Activated CD8-positive, alpha-beta T cell treated with anti-CD3 and anti-CD28 coated beads, Interleukin-2, amount 10 ng/mL, durations not matched to agents 7 days and 5 days (primary cell): ENCODE measurements around the gene LDAH. TPM values are rescaled to one million over a fixed set of nuclear protein-coding genes. Genes with fewer than 3 reads are reported as not detected.
"Not testable (repeated sequence)": the region's sequence is repeated elsewhere in the genome, so short reads cannot be mapped to it uniquely, and the experiment has no call there.

Experiments
- ATAC-seq: fragments of 150-1000 bp; cut with Tn5 transposase; one replicate; pipeline ENCODE4 v1.10.0; 2021; ENCODE audit warnings: moderate library complexity
- CTCF ChIA-PET: fragments of 350-600 bp; sonication (Branson Sonifier 250); formaldehyde crosslinking; loops from one replicate; lab custom pipeline; 2021; ENCODE audit warnings: antibody characterized with exemption; lab: Charles Lee
- POLR2A ChIA-PET: fragments of 350-600 bp; sonication (Branson Sonifier 250); formaldehyde crosslinking; loops from one replicate; lab custom pipeline; 2021; ENCODE audit warnings: antibody characterized with exemption; lab: Charles Lee
- DNase-seq: peaks from one replicate; pipeline ENCODE4 v3.0.0-alpha.2; 2020
- H3K27ac Mint-ChIP-seq: one replicate; pipeline ENCODE4 v1.8.0; 2021; ENCODE audit warnings: mild to moderate bottlenecking, mixed read lengths
- H3K27me3 Mint-ChIP-seq: one replicate; pipeline ENCODE4 v1.8.0; 2021; ENCODE audit warnings: low read depth, mixed read lengths
- H3K36me3 Mint-ChIP-seq: one replicate; pipeline ENCODE4 v1.8.0; 2021; ENCODE audit warnings: low read depth, mixed read lengths
- H3K4me1 Mint-ChIP-seq: one replicate; pipeline ENCODE4 v1.8.0; 2021; ENCODE audit warnings: low read depth, mixed read lengths
- H3K4me3 Mint-ChIP-seq: one replicate; pipeline ENCODE4 v1.8.0; 2021; ENCODE audit warnings: mild to moderate bottlenecking, mixed read lengths
- H3K9me3 Mint-ChIP-seq: one replicate; pipeline ENCODE4 v1.8.0; 2022; ENCODE audit warnings: mixed read lengths; ENCODE audit not compliant: insufficient read depth
- total RNA-seq, 2 experiments: library from RNA; stranded (reverse); gene quantifications; one replicate each; pipeline ENCODE4 v1.2.3, GENCODE V29; 2021

LDAH gene
- total RNA-seq, 2 experiments from 2014 or later = 24.5 to 31.7 TPM

DNA sequence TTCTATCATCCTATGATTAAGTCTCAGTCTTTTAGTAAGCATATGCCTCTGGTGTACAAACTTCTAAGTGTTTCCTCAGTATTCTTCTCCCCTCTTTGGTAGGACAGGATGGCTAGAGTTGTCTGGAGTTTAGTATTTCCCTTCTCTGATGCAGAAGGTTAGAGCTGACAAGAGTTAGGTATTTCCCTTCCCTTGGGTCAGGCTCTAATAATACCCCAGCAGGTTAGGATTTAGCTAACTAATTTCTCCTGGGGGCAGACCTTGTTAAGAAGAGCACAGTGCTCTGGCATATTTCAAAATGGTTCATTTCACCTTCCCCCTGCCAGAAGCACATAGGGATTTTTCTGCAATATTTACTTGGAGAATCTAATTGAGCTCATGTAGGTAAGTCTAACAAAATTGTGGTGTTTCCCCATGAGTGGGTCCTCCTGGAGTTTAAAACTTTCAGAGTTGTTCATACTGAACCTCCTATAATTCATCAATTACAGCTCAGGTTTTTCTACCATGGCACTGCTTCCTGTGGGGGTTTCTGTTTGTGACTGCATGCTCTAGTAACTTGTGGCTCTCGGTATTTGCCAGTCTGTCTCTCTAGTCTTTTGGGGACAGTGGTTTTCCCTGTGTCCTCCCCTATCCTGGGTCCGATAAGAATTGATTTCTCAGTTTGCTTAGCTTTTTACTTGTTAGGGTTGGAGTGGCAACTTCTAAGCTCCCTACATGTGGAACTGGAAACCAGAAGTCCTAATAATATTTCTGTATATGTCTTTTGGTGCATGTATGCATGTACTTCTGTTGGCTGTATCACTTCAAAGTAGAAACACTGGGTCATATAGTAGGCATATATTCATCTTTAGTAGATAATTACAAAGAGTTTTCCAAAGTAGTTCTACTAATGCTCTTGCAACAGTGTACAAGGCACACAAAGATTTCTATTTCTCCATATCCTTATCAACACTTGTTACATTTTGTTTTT lies 78.2 kb downstream of the LDAH start:
- POLR2A ChIA-PET = interaction anchor here (0.8 kb wide), 1 partner anchor 17 kb away, joined by 3 read pairs; no protein-coding TSS in a partner anchor
- Mint-ChIP-seq H3K4me3 (no peak overlapping the region), H3K9me3 (no peaks in the 10 kb centered on the region), H3K27me3 (no peaks in the 10 kb centered on the region), H3K36me3 (no peaks in the 10 kb centered on the region), H3K27ac (no peak overlapping the region), H3K4me1 (peaks cover 2% of the 10 kb centered on the region)
- CTCF ChIA-PET = interaction anchor here (1.0 kb wide), 1 partner anchor 40 kb away, joined by 3 read pairs; no protein-coding TSS in a partner anchor
- no peak for DNase-seq
- no peak for ATAC-seq

DNA sequence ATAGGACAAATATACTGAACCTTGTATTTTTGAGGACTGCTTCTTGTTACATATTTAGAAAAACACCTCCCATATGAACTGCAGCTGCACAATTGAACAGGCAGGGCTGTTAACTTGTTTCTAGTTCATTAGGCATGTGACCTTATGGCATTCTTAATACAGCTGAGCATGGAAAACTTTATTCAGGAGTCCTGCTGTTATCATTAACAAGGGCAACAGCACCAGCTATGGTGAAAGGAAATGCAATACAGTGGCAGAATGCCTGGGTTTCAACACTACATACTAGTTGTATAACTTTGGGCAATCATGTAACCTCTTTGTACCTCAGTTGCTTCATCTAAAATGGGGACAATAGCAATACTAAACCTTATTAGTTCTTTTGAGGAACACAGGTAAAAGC lies 84.1 kb downstream of the LDAH start:
- no peak for ATAC-seq
- ChIA-PET CTCF (interaction anchor here (1.3 kb wide), 1 partner anchor 21 kb away, joined by 3 read pairs; no protein-coding TSS in a partner anchor), POLR2A (no interaction called here)
- Mint-ChIP-seq H3K9me3 (no peaks in the 10 kb centered on the region), H3K27me3 (no peaks in the 10 kb centered on the region), H3K4me1 (peaks cover 14% of the 10 kb centered on the region), H3K36me3 (peaks cover 37% of the 10 kb centered on the region), H3K4me3 (no peak overlapping the region), H3K27ac (no peak overlapping the region)
- no peak for DNase-seq

DNA sequence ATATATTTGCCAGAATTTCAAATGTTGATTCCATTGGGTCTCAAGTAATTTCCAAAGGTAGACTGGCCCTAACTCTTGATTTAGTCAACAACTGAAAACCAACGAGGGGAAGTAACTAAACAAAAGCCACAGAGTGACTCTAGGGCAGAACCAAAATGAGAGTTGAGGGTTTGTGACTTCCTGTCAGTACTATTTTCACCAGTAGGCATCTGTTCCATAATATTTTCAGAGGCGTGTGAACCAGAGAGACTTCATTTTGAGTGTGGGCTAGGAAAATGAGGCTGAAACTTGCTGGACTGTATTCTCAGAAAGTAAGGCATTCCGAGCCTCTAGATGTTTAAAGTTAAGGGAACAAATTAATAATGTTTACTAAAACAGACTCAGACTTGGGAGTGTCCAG lies 85.4 kb downstream of the LDAH start:
- ATAC-seq (peak; percentile 44), DNase-seq (peak; percentile 24)
- H3K9me3 Mint-ChIP-seq = no peaks in the 10 kb centered on the region
- ChIA-PET CTCF (no interaction called here), POLR2A (no interaction called here)
- no peaks in the 10 kb centered on the region for H3K27me3 Mint-ChIP-seq
- H3K4me1 Mint-ChIP-seq = peaks cover 14% of the 10 kb centered on the region
- peaks cover 40% of the 10 kb centered on the region for H3K36me3 Mint-ChIP-seq
- H3K4me3 Mint-ChIP-seq = no peak overlapping the region
- no peak overlapping the region for H3K27ac Mint-ChIP-seq

DNA sequence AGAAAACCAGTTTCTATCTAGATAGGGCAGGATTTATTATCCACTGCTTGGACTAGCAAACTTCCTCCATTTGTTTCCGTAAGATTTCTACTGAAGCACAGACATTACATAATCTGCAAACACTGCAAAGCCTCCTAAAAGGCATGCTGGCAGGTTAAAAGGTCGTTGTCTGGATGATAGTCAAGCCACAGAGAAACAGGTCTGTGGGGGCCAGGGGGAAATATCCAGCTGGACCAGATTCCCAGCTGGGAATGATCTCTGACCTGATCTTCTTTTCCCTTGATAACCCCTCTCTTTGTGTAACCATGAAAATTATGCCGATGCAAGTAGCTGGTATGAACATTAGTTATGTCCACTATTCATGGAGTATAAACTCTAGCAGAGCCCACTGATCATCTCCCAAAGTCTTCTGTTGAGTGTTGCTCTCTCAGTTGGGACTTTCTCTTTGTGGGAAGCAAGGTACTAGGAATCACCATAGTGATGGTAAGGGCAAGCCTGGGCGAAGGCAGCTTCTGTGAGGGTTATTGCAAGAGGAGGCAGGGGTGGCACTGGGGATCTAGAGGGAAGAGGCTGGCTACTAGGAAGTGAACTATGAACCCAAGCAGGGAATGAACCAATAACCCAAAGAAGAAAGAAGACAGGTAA lies 94.7 kb downstream of the LDAH start:
- H3K36me3 Mint-ChIP-seq = peaks cover 12% of the 10 kb centered on the region
- H3K27me3 Mint-ChIP-seq = no peaks in the 10 kb centered on the region
- CTCF ChIA-PET = interaction anchor here (1.6 kb wide), 1 partner anchor 67 kb away, joined by 6 read pairs; no protein-coding TSS in a partner anchor
- POLR2A ChIA-PET = no interaction called here
- no peak for ATAC-seq
- H3K4me3 Mint-ChIP-seq = no peak overlapping the region
- H3K27ac Mint-ChIP-seq = peak overlapping the region; percentile 20
- no peaks in the 10 kb centered on the region for H3K9me3 Mint-ChIP-seq
- no peaks in the 10 kb centered on the region for H3K4me1 Mint-ChIP-seq
- no peak for DNase-seq

DNA sequence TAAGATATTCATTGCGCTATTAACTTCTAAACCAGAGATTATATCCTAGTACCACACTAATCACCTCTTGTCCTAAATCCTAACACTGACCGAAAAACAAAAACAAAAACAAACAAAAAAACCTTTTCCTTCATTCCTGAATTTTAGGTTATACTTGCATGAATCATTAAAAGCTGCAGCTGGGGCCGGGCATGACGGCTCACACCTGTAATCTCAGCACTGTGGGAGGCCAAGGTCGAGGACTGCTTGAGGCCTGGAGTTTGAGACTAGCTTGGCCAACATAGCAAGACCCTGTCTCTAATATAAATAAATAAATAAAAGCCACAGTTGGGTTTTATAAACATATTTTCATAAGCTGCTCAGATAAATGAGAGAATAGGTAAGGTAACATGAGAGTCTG lies 96.0 kb downstream of the LDAH start:
- no peak overlapping the region for H3K4me3 Mint-ChIP-seq
- no peaks in the 10 kb centered on the region for H3K9me3 Mint-ChIP-seq
- DNase-seq = no peak
- ATAC-seq = no peak
- peaks cover 12% of the 10 kb centered on the region for H3K36me3 Mint-ChIP-seq
- H3K27me3 Mint-ChIP-seq = no peaks in the 10 kb centered on the region
- ChIA-PET CTCF (no interaction called here), POLR2A (interaction anchor here (1.0 kb wide), 1 partner anchor 18 kb away, joined by 3 read pairs; no protein-coding TSS in a partner anchor)
- H3K27ac Mint-ChIP-seq = no peak overlapping the region
- no peaks in the 10 kb centered on the region for H3K4me1 Mint-ChIP-seq

DNA sequence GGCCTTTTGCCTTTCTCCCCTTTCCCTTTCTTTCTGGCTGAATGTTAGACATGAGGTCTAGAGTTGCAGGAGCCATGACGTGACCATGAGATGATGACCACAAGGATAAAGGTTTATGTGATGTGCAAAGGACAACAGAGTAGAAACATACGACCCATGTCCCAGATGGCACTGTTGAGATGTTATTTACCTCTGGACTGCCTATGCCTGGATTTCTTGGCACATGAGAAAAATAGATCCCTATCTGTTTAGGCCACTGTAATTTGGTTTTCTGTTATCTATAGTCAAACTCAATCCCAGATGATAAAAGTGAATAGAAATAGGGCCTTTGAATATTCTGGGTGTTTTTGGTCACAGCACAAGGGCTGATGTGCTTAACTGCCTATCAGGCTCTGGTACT lies 97.1 kb downstream of the LDAH start:
- Mint-ChIP-seq H3K27me3 (no peaks in the 10 kb centered on the region), H3K4me1 (no peaks in the 10 kb centered on the region), H3K36me3 (peaks cover 12% of the 10 kb centered on the region), H3K27ac (no peak overlapping the region), H3K4me3 (no peak overlapping the region), H3K9me3 (no peaks in the 10 kb centered on the region)
- ChIA-PET CTCF (no interaction called here), POLR2A (no interaction called here)
- DNase-seq (no peak), ATAC-seq (no peak)

DNA sequence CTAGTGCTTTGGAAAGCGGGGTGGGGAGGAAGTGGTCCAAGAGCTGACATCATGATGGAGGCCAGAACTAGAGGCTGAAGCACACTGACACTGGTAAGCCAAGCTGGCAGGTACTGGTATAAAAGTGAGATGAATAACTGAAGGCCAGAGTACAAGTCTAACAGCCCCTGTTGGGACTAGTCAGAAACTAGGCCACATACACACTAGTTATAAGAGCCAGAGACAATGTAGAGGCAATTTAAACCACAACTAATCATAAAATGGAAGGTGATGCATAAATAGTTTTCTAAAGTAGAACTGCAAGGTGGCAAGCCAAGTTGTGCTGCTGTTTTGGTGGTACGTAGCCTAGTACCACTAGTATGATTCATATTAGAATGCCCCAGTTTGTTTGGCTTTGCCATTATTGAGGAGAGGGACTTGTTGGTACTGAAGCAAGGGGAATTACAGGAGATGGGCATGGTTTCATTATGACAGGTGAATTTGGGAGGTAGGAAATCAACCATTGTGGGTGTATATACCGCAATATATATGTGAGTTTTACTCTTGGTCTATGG lies 98.3 kb downstream of the LDAH start:
- Mint-ChIP-seq H3K27ac (no peak overlapping the region), H3K4me1 (no peaks in the 10 kb centered on the region), H3K9me3 (no peaks in the 10 kb centered on the region), H3K27me3 (no peaks in the 10 kb centered on the region), H3K36me3 (peaks cover 12% of the 10 kb centered on the region), H3K4me3 (no peak overlapping the region)
- ChIA-PET POLR2A (no interaction called here), CTCF (no interaction called here)
- no peak for DNase-seq
- no peak for ATAC-seq

DNA sequence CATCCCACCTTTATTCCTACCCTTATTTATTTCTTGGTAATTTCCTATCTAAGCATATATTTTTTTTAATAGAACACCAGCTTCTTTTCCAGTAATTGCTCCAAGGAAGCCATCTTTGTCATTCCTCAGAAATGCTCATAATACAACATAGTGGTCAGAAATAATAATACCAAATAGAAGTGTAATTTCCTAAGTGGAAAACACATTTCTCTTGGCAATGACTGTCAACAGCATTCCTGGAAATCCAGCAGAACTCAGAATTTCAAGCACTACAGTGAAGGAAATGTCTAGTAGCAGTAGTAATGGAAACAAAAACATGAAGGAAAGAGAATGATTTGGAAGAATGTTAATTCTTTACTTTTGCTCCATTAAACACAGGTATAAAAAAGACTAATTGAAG lies 99.4 kb downstream of the LDAH start:
- CTCF ChIA-PET = no interaction called here
- no peaks in the 10 kb centered on the region for H3K9me3 Mint-ChIP-seq
- POLR2A ChIA-PET = no interaction called here
- H3K4me3 Mint-ChIP-seq = no peak overlapping the region
- H3K27me3 Mint-ChIP-seq = no peaks in the 10 kb centered on the region
- H3K27ac Mint-ChIP-seq = no peak overlapping the region
- DNase-seq (no peak), ATAC-seq (no peak)
- no peaks in the 10 kb centered on the region for H3K4me1 Mint-ChIP-seq
- peaks cover 12% of the 10 kb centered on the region for H3K36me3 Mint-ChIP-seq

DNA sequence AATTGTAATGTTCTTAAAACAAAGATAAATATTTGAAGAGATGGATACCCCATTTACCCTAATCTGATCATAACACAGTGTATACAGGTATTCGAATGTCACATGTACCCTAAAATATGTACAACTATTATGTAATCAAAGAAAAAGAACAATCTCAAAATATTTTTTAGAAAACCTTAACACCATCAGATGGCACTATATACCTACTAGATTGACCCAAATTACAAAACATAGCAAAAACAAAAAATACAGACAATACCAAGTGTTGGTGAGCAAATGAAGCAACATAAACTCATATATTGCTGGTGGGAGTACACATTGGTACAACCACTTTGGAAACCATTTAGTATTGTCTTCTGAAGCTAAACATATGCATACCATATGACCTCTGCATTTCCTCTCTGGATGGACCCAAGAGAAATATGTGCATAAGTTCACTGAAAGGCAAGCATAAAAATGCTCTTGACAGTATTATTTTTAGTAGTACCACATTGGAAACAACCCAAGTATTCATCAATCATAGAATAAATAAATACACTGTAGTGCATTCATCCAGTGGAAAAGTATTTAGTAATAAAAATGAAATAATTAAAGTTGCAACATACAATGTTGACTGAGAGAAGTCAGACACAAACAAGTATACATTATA lies 100.2 kb downstream of the LDAH start:
- no peaks in the 10 kb centered on the region for H3K27me3 Mint-ChIP-seq
- POLR2A ChIA-PET = no interaction called here
- no peaks in the 10 kb centered on the region for H3K9me3 Mint-ChIP-seq
- ATAC-seq = no peak
- no peaks in the 10 kb centered on the region for H3K4me1 Mint-ChIP-seq
- H3K36me3 Mint-ChIP-seq = peaks cover 15% of the 10 kb centered on the region
- CTCF ChIA-PET = no interaction called here
- no peak overlapping the region for H3K27ac Mint-ChIP-seq
- H3K4me3 Mint-ChIP-seq = no peak overlapping the region
- no peak for DNase-seq

DNA sequence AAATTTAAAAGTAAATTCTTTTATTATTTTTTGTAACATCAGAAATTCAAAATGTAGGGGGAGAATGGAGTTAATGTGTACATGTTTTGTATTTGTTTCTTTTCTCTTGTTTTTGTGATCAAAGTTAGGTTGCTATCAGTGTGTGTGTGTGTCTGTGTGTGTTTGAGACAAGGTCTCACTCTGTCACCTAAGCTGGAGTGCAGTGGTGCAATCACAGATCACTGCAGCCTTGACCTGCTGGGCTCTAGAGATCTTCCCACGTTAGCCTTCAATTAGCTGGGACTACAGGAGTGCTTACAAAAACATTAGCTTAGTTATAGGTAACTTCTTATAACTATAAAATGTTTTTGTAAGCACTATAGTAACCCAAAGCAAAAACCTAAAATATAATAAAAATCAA lies 105.3 kb downstream of the LDAH start:
- no peaks in the 10 kb centered on the region for H3K4me1 Mint-ChIP-seq
- no peak for DNase-seq
- no peak overlapping the region for H3K4me3 Mint-ChIP-seq
- H3K9me3 Mint-ChIP-seq = peaks cover 5% of the 10 kb centered on the region
- no peak for ATAC-seq
- H3K36me3 Mint-ChIP-seq = peaks cover 28% of the 10 kb centered on the region
- CTCF ChIA-PET = no interaction called here
- H3K27ac Mint-ChIP-seq = no peak overlapping the region
- POLR2A ChIA-PET = no interaction called here
- no peaks in the 10 kb centered on the region for H3K27me3 Mint-ChIP-seq

DNA sequence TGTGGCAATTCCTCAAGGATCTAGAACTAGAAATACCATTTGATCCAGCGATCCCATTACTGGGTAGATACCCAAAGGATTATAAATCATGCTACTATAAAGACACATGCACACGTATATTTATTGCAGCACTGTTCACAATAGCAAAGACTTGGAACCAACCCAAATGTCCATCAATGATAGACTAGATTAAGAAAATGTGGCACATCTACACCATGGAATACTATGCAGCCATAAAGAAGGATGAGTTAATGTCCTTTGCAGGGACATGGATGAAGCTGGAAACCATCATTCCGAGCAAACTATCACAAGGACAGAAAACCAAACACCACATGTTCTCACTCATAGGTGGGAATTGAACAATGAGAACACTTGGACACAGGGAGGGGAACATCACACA lies 106.7 kb downstream of the LDAH start:
- H3K4me3 Mint-ChIP-seq = not testable (repeated sequence)

More for the DNA sequence above, 106.7 kb downstream of the LDAH start:
- CTCF ChIA-PET, H3K27ac Mint-ChIP-seq, H3K27me3 Mint-ChIP-seq, DNase-seq, ATAC-seq, H3K4me1 Mint-ChIP-seq, POLR2A ChIA-PET, H3K9me3 Mint-ChIP-seq: not testable (repeated sequence)
- peaks cover 29% of the 10 kb centered on the region for H3K36me3 Mint-ChIP-seq
